Measurements from ENCODE around the gene GTPBP4. TPM values are rescaled to one million over a fixed set of nuclear protein-coding genes. Genes with fewer than 3 reads are reported as not detected.

GTPBP4 gene
- polyA plus RNA-seq, 1 donor (not counting 4 experiments of a cell fraction or from before 2014, with no cell fraction given) = 70.4 TPM

GRCh38 chr10:971150-971542 lies 17.1 kb upstream of the GTPBP4 start:
- peaks cover 9% of the 10 kb centered on the region for H3K27me3 ChIP-seq (ENCODE audit: control insufficient read depth, extremely low read depth, insufficient read depth, low read length)
- no peak overlapping the region for H3K27ac ChIP-seq (ENCODE audit: control insufficient read depth, insufficient read depth, low read length)
- TF ChIP-seq CTCF (optimal IDR thresholded peaks at IDR 0.05 in 1 of 3, IDR thresholded peaks at IDR 0.05 in 1 of 3, conservative IDR thresholded peaks at IDR 0.05 in 1 of 3; ENCODE audit: extremely low read depth in 1 of 3, insufficient read depth in 2 of 3, low read length in 3 of 3) = no peak
- TF ChIP-seq EZH2 (IDR thresholded peaks at IDR 0.05; ENCODE audit: low read length) = no peak
- dilution Hi-C loops (cut with MboI; ENCODE audit: extremely low pct_ligation_motif_present, low sequenced_read_pairs) = no loop called here
- no peak overlapping the region for H3K4me3 ChIP-seq (ENCODE audit: control insufficient read depth in 2 of 3, extremely low read depth in 1 of 3, insufficient read depth in 2 of 3, low read depth in 1 of 3, low read length in 3 of 3)
- no peaks in the 10 kb centered on the region for H3K9me3 ChIP-seq (ENCODE audit: control insufficient read depth, low read depth, low read length)
- no peak overlapping the region for H3K4me2 ChIP-seq (ENCODE audit: control insufficient read depth, extremely low read depth, insufficient read depth, low read depth, low read length)
- H2AFZ ChIP-seq (ENCODE audit: control insufficient read depth, low read length) = no peak overlapping the region
- H3K9me1 ChIP-seq (ENCODE audit: control insufficient read depth, extremely low read depth, insufficient read depth, low read length) = no peaks in the 10 kb centered on the region
- no peak for DNase-seq (ENCODE audit: low read depth, low spot score)
- H4K20me1 ChIP-seq (ENCODE audit: control insufficient read depth, extremely low read depth, insufficient read depth, low read length) = no peaks in the 10 kb centered on the region
- H3K4me1 ChIP-seq (ENCODE audit: control insufficient read depth, extremely low read depth, insufficient read depth, low read length) = no peaks in the 10 kb centered on the region
- no peak for FAIRE-seq
- no peaks in the 10 kb centered on the region for H3K79me2 ChIP-seq (ENCODE audit: control insufficient read depth, insufficient read depth, low read length)
- no peaks in the 10 kb centered on the region for H3K36me3 ChIP-seq (ENCODE audit: control insufficient read depth in 2 of 2, extremely low read depth in 1 of 2, insufficient read depth in 2 of 2, low read length in 2 of 2)
- no peak overlapping the region for H3K9ac ChIP-seq (ENCODE audit: control insufficient read depth, extremely low read depth, insufficient read depth, low read length)

- H3K4me2 ChIP-seq (ENCODE audit: control insufficient read depth, extremely low read depth, insufficient read depth, low read depth, low read length) = no peak overlapping the region
- dilution Hi-C loops (cut with MboI; ENCODE audit: extremely low pct_ligation_motif_present, low sequenced_read_pairs) = no loop called here
- H2AFZ ChIP-seq (ENCODE audit: control insufficient read depth, low read length) = no peak overlapping the region
- no peak for DNase-seq (ENCODE audit: low read depth, low spot score)
- no peaks in the 10 kb centered on the region for H3K79me2 ChIP-seq (ENCODE audit: control insufficient read depth, insufficient read depth, low read length)
- H3K4me1 ChIP-seq (ENCODE audit: control insufficient read depth, extremely low read depth, insufficient read depth, low read length) = no peaks in the 10 kb centered on the region
- H4K20me1 ChIP-seq (ENCODE audit: control insufficient read depth, extremely low read depth, insufficient read depth, low read length) = no peaks in the 10 kb centered on the region
- no peak overlapping the region for H3K4me3 ChIP-seq (ENCODE audit: control insufficient read depth in 2 of 3, extremely low read depth in 1 of 3, insufficient read depth in 2 of 3, low read depth in 1 of 3, low read length in 3 of 3)
- no peak for TF ChIP-seq CTCF (optimal IDR thresholded peaks at IDR 0.05 in 1 of 3, IDR thresholded peaks at IDR 0.05 in 1 of 3, conservative IDR thresholded peaks at IDR 0.05 in 1 of 3; ENCODE audit: extremely low read depth in 1 of 3, insufficient read depth in 2 of 3, low read length in 3 of 3)
- TF ChIP-seq EZH2 (IDR thresholded peaks at IDR 0.05; ENCODE audit: low read length) = no peak
- no peaks in the 10 kb centered on the region for H3K9me1 ChIP-seq (ENCODE audit: control insufficient read depth, extremely low read depth, insufficient read depth, low read length)
- no peaks in the 10 kb centered on the region for H3K36me3 ChIP-seq (ENCODE audit: control insufficient read depth in 2 of 2, extremely low read depth in 1 of 2, insufficient read depth in 2 of 2, low read length in 2 of 2)
- H3K9me3 ChIP-seq (ENCODE audit: control insufficient read depth, low read depth, low read length) = no peaks in the 10 kb centered on the region
- no peak overlapping the region for H3K27ac ChIP-seq (ENCODE audit: control insufficient read depth, insufficient read depth, low read length)
- no peak overlapping the region for H3K9ac ChIP-seq (ENCODE audit: control insufficient read depth, extremely low read depth, insufficient read depth, low read length)
- H3K27me3 ChIP-seq (ENCODE audit: control insufficient read depth, extremely low read depth, insufficient read depth, low read length) = peaks cover 7% of the 10 kb centered on the region
- FAIRE-seq = no peak
Measured at GRCh38 chr10:971613-972012, 16.6 kb upstream of the GTPBP4 start.
